GM21360 (cell line): ENCODE measurements around the gene VPS13A.

Source experiments
- ATAC-seq: cut with Tn5 transposase; IDR thresholded peaks from one replicate; pipeline ENCODE4 v1.9.1; 2021; ENCODE audit warnings: mild to moderate bottlenecking, moderate library complexity; ENCODE audit not compliant: unreplicated experiment

The VPS13A gene

GRCh38 chr9:77177143-77177893 is at the start of gene VPS13A:
Gene VPS13A (plus strand): TSS chr9:77177534. CDS start chr9:77177705, 171 bp downstream.
- peak; percentile 86 for ATAC-seq

GRCh38 chr9:77128125-77128789 is 49.1 kb upstream of the VPS13A start:
- no peak for ATAC-seq

- ATAC-seq = no peak
These were observed 45.9 kb upstream of the VPS13A start for GRCh38 chr9:77131399-77131798.

- no peak for ATAC-seq
These were observed 44.3 kb upstream of the VPS13A start for GRCh38 chr9:77133011-77133410.

DNA sequence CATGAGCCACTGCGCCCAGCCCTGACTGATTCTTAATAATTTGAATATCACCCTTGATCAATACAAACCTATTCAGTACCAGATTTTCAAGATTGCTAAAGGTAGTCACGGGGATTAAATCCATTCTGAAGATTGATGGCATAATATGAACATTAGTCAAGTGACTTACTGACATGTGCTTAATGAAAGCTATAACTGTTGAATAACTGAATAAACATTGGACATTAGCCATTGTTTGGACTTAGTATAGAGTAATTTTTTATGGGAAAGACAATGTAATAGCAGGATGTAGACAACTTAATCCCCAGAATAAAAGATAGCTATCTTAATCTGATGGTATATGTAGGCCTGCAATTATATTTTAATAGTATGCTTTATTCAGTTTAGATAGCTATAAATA is 35.0 kb upstream of the VPS13A start:
- ATAC-seq = no peak

GRCh38 chr9:77149879-77150278 is 27.5 kb upstream of the VPS13A start:
- no peak for ATAC-seq

DNA sequence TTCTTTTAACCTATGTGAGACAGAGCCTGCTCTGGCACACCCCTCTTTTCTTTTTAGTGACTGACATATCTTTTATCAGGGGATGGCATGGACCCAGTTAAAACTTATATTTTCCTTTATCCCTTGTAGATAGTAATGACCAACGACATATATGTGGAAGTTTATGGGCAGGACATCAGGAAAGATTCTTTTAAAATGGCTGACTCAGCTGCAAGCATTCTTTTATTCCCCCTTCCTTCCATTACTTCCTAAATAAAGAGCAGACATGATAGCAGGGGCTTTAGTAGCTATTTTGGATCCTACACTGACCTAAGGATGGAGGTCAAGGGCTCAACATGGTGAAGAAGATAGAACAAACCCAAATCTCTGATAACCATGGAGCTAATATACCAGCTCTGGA is 25.0 kb upstream of the VPS13A start:
- ATAC-seq = no peak

DNA sequence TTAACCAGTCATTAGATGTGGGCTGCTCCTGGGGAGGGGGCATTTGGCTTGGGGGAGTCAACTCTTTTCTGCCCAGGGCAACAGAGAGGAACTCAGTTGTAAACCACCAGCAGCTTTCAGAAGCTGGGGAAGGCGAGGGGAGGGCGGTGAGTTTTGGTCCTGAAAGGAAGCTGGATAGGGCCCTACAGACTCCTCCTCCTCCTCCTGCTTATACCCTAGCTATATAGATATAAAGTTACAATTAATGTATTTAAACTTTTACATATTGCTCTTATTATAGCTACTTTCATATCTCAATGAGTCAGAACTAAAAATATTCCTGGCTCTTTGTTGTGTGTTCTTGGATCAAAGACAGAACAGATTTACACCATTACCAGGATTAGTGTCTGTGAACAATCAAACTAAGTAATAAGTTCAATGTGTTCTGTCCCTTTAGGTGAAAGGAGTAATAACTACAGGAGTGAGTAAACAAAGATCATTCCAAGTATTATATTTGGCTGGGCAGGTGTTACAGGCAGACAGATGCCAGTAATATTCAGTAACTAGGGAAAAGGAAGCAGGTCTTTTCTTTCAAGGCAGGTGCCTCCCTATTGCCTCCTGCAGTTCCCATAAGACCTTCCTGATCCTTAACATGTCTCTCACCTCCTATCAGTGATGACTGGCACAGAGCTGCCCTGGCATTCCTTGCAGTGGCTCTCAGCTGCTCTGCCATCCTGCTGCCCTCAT is 20.5 kb upstream of the VPS13A start:
- ATAC-seq = no peak

DNA sequence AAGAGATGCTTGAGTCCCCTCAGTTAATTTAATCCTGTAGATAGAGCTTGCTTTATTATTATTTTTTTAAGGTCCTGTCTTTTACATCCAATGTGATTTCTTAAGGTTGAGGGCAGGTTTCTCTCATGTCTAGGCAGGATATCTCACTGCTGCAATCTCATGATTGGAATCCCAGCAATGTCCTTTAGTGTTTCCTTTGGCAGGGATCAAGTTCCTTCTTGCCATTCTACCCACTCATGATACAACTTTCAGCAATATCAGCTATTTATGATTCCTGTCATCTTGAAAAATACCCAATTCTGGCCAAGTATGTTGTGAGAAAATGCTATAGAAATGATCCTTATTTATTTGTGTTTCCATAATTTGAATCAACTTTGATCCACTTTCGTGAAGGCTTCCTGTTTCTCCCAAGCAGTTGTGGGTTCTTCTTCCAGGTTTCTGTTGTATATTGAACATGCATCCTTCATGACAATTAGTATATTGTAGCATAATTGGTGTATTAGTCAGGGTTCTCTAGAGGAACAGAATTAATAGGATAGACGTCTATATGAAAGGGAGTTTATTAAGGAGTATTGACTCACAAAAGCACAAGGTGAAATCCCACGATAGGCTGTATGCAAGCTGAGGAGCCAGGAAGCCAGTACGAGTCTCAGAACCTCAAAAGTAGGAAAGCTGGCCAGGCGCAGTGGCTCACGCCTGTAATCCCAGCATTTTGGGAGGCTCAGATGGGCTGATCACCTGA is 18.4 kb upstream of the VPS13A start:
- no peak for ATAC-seq

GRCh38 chr9:77161191-77161590 is 16.1 kb upstream of the VPS13A start:
- no peak for ATAC-seq

DNA sequence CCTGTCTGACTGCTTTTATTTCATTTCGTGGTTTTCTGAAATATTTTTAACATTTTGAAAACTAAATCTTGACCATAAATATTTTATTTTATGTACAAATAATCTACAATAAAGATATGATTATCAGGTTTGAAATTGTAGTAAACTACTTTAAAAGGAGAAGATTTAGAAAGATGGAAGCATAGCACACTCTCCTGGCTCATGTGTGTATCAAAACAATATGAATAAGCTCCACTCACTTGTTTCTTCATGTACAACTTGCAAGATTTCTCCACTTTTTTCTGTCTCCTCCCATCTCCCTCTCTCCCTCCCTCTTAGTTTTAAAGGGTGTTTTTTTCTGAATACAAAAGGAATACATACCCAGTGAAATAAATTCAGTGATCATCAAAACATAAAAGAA is 15.4 kb upstream of the VPS13A start:
- ATAC-seq = no peak

GRCh38 chr9:77162366-77162765 is 15.0 kb upstream of the VPS13A start:
- ATAC-seq = no peak

GRCh38 chr9:77163884-77164283 is 13.4 kb upstream of the VPS13A start:
- no peak for ATAC-seq

GRCh38 chr9:77166193-77166592 is 11.1 kb upstream of the VPS13A start:
- ATAC-seq = no peak

DNA sequence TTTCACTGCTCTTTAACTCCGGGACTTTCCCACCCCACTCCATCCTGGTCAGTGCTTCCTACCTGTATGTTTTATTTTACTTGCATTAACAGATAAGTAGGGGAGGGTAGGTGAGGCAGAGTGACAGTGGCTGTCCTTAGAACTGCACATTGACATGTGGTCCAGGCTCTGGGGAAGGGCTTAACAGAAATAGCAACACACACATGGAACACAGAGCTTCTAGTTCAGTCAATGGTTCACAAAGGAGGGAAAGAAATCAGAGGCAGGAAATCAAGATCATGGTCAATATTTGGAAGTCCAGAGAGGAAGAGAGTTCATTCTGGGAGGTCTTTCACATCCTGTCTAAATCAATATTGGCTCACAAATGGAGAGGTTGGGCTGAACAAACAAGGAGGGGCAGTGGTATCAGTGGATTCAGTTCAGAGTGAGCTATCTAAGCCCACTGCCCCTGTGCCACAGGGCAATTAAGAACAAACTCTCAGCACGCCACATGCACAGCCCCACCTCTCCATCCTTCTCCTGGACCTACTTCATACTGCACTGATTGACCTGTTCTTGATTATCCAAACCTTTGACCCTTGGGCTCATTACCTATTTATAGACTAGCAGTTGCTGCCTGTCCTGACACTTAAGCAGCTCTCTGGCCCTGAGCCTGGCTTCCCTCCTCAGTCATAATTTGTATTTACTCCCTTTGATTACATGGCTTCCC is 6.2 kb upstream of the VPS13A start:
- ATAC-seq = no peak

GRCh38 chr9:77175151-77175550 is 2.2 kb upstream of the VPS13A start:
- no peak for ATAC-seq

GRCh38 chr9:77176106-77176505 is 1.2 kb upstream of the VPS13A start:
- no peak for ATAC-seq

GRCh38 chr9:77176686-77177142 is 620 bp upstream of the VPS13A start:
- ATAC-seq = no peak

GRCh38 chr9:77177894-77178794 is 810 bp downstream of the VPS13A start:
- ATAC-seq = no peak
